HG02798 (cell line): ENCODE measurements around the gene OSBP2.
"Not testable (repeated sequence)": the region's sequence is repeated elsewhere in the genome, so short reads cannot be mapped to it uniquely, and the experiment has no call there.

Source experiments
- ATAC-seq: cut with Tn5 transposase; IDR thresholded peaks from one replicate; pipeline ENCODE4 v1.9.1; 2021; ENCODE audit warnings: mild to moderate bottlenecking; ENCODE audit not compliant: unreplicated experiment, poor library complexity

The OSBP2 gene

GRCh38 chr22:30675436-30675835 is 19.2 kb upstream of the OSBP2 start:
- no peak for ATAC-seq

DNA sequence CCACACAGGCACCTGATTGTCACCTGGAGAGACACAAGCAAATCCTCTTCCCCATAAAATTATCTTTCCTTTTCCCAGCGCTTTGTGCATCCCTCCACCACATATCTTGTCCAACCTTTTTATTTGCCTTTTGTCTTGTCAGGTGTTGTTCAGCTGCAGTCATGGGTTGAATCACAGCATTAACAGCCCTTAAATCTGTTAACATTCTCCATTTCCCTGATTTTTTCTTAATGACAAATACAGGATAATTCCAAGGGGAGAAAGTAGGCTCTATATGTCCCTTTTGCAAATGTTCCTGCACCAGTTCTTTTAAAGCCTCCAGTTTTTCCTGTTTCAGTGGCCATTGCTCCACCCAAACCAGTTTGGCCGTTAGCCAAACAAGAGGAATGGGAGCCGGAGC is 18.1 kb upstream of the OSBP2 start:
- not testable (repeated sequence) for ATAC-seq

- ATAC-seq: not testable (repeated sequence)
Observed at GRCh38 chr22:30679895-30680690, 14.6 kb upstream of the OSBP2 start.

DNA sequence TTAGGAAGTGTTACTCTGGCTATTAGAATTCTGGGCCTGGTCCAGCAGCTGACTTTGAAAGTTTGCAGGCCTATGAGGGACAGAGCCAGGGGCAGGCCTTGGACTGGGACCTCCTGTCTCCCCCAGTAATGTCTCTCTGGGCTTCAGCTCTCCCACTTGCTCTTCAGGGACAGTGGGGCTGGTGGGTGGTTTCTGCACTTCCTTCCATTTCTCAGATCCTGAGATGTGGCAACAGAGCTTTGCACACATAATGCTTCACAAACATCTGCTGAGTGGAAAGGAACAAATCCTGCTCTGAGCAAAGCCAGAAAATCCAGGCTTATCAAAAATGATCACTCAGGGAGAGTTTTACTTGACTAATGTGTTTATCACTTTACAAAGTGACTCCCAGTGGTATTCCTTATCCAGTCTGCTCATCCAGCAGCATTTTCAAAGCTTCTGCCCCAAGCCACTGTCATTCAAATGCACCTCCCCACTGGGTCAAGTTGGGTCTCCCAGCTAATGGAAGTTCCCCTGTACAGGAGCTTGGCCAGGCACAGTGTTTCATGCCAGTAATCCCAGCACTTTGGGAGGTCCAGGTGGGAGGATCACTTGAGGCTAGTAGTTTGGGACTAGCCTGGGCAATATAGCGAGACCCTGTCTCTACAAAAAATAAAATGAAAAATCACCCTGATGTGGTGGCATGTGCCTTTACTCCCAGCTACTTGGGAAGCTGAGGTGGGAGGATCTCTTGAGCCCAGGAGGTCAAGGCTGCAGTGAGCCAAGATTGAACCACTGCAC is 13.5 kb upstream of the OSBP2 start:
- no peak for ATAC-seq

GRCh38 chr22:30681831-30682230 is 12.8 kb upstream of the OSBP2 start:
- ATAC-seq: no peak

DNA sequence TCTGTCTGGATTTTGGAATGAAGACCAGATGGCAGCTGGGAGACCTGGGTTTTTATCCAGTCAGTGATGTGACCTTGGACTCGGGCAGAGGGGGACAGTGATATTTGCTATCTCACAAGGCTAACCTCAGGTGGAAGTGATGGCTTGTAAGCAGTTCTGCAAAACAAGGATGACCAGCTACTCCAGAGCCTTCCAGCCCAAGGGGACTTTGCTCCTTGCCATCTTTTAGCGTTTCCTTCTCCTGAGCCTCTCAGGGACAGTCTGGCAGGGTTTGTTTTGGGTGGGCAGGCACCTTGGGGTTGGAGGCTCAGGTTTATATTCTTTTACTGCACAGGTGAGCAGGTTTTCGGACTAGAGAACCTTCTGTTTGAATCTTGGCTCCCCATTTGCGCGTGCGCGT is 9.5 kb upstream of the OSBP2 start:
- ATAC-seq: no peak

- no peak for ATAC-seq
Observed at GRCh38 chr22:30687358-30687757, 7.3 kb upstream of the OSBP2 start.

DNA sequence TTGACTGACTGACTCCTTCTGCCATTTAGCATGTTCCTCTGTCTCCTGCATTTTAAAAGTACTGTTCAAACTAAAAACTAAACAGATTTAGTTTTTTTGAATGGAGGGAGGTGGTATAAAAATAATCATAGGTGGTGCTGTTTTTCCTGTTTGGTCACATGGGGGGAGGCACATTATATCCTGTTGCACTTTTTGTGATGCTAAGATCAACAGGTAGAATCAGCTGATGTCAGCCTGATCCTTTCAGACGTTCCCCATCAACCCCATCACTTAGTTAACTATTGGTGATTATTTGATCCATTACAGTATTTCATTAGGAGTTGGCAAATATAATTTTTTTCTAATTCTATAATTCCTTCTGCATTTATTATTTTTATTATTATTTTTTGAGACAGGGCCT is 5.1 kb upstream of the OSBP2 start:
- ATAC-seq: no peak

DNA sequence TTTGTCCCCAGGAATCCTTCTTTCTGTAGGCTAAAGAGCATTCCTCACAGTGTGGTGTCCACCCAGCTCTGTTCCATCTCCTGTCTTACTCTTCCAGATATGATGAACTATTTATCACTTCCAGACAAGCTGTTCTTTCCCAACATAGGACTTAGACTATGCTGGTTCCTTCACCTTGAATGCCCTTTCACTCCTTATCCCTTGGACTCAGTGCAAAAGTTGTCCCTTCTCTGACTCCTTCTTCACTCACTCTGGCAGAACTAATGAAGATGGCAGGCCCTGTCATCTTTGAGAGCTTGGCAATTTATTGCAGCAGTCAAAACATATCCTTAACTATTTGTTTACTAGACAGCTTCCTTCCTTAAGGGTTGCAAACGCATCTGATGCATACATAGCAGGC is 3.5 kb upstream of the OSBP2 start:
- ATAC-seq: no peak

- ATAC-seq: no peak
Observed at GRCh38 chr22:30694171-30694639, 469 bp upstream of the OSBP2 start.

- no peak for ATAC-seq
Observed at GRCh38 chr22:30695351-30695851, 727 bp downstream of the OSBP2 start.

GRCh38 chr22:30695871-30696655 is 1.4 kb downstream of the OSBP2 start:
- no peak for ATAC-seq

GRCh38 chr22:30697975-30698374 is 3.3 kb downstream of the OSBP2 start:
- ATAC-seq: no peak

DNA sequence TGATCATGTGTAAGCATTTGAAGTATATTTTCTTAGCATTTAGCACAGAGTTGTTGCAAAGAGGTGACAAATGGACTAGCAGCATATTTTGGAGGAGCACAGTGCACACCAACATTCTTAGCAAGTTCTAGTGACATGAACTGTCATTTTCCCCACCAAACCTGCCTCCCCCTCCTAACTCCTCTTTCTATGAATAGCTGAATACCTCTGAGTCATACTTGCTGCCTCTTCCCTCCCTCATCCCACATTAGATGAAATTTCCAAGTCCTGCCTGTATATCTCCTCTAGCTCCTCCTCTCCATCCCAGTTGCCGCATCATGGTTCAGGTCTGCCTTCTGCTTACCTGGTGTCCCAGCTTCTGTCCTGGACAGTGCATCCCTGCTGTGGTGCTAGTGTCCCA is 7.2 kb downstream of the OSBP2 start:
- no peak for ATAC-seq

DNA sequence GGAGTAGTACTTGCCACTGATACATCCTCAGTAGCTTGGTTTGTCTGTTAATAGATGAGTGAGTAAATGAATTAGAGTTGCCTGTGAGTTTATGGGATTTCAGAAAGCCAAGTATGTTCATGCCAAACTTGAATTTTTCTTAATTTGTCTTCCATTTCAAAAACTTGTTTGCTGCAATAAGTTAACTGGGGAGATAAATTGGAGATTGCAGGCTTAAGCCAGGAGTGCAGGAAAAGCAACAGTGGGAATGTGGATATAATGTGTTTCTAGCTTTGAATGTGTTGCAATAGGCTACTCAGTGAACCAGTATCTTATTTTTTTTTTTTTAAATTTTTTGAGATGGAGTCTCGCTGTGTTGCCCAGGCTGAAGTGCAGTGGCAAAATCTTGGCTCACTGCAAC is 8.2 kb downstream of the OSBP2 start:
- no peak for ATAC-seq

DNA sequence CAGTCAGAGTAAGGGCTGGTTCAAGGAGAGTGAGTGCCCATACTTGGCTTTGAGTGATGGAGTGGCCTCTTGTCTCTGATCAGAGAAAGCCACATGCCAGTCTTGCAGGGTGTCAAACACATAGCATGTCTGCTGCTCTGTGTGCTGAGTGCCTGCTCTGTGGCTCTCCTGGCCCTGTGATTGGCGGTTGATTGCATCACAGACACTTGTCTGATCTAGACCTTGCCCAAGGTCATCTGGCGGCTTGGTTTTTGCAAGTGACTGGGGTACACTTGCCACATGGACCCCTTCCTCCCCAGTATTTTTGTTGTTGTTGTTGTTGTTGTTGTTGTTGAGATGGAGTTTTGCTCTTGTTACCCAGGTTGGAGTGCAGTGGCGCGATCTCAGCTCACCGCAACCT is 10.3 kb downstream of the OSBP2 start:
- ATAC-seq: no peak

- peak; percentile 62 for ATAC-seq
Observed at GRCh38 chr22:30705710-30706651, 11.3 kb downstream of the OSBP2 start.

- not testable (repeated sequence) for ATAC-seq
Observed at GRCh38 chr22:30709980-30710379, 15.3 kb downstream of the OSBP2 start.

DNA sequence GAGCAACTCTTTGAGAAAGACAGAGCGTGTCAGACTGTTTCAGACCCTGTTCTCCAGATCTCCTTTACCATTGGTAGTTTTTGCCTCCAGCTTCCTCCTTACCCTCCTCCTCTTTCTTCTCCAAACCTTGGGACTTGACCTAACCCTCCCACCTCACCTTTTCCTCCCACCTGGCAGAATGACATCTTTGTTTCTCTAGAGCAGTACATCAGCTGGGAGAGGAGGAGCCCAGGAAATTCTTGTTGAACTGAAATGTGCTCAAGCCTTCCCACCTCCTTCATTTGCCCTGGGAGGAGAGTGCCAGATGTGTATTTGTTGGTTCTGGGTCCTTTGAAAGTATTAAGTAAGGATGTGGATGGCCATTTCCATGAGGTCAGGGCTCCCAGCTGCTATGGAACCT is 17.4 kb downstream of the OSBP2 start:
- no peak for ATAC-seq

DNA sequence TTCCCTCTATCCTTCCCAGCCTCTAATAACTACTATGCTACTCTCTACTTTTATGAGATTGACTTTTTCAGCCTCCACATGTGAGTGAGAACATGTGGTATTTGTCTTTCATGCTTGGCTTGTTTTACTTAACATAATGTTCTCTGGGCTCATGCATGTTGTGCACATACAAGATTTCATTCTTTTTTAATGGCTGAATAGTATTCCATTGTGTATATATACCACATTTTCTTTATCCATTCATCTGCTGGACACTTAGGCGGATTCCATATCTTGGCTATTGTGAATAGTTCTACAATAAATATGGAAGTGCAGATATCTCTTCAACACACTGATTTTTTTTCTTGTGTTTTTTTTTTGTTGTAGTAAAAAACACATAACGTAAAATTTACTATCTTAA is 19.4 kb downstream of the OSBP2 start:
- no peak for ATAC-seq
